Fibroblast of lung (primary cell): ENCODE measurements around the gene HOXB7. TPM values are rescaled to one million over a fixed set of nuclear protein-coding genes. Genes with fewer than 3 reads are reported as not detected.

ENCODE experiments used
- DNase-seq, 2 donors: peaks; one replicate each; pipeline versions ENCODE4 v3.0.0 to v3.0.0-alpha.2; 2010; ENCODE audit warnings: low read depth in 2 of 2
- H2AFZ ChIP-seq: 2 replicates; pipeline ENCODE4 v1.5.1; 2012; ENCODE audit warnings: low read length, control low read depth, inconsistent platforms
- H3K27ac ChIP-seq: 2 replicates; pipeline ENCODE4 v1.5.1; 2011; ENCODE audit warnings: low read length, control low read depth; ENCODE audit not compliant: insufficient read depth
- H3K27me3 ChIP-seq: 2 replicates; pipeline ENCODE4 v1.5.1; 2011; ENCODE audit warnings: mild to moderate bottlenecking, low read length; ENCODE audit not compliant: control insufficient read depth, insufficient read depth
- H3K36me3 ChIP-seq: 2 replicates; pipeline ENCODE4 v1.5.1; 2011; ENCODE audit warnings: low read length; ENCODE audit not compliant: control insufficient read depth, insufficient read depth
- H3K4me1 ChIP-seq: 2 replicates; pipeline ENCODE4 v1.5.1; 2011; ENCODE audit warnings: low read length; ENCODE audit not compliant: control insufficient read depth, insufficient read depth; ENCODE audit errors: extremely low read depth
- H3K4me2 ChIP-seq: 2 replicates; pipeline ENCODE4 v1.5.1; 2011; ENCODE audit warnings: low read length, control low read depth; ENCODE audit not compliant: insufficient read depth; ENCODE audit errors: extremely low read depth
- H3K4me3 ChIP-seq, 4 experiments: fragments of 200-600 bp in 1 of 4; sonication (generic) in 1 of 4; replicated peaks in 1 of 4; 2 replicates each; pipeline ENCODE4 v1.5.1; 2011 to 2016; ENCODE audit warnings: low read length in 4 of 4, low read depth in 3 of 4, mild to moderate bottlenecking in 3 of 4, control low read depth in 2 of 4, inconsistent platforms in 1 of 4, mixed read lengths in 1 of 4; ENCODE audit not compliant: insufficient read depth in 1 of 4; ENCODE audit errors: control extremely low read depth in 1 of 4
- H3K79me2 ChIP-seq: 2 replicates; pipeline ENCODE4 v1.5.1; 2012; ENCODE audit warnings: mild to moderate bottlenecking, low read length, inconsistent platforms; ENCODE audit not compliant: control insufficient read depth, insufficient read depth
- H3K9ac ChIP-seq: 2 replicates; pipeline ENCODE4 v1.5.1; 2011; ENCODE audit warnings: mild to moderate bottlenecking, low read length, control low read depth; ENCODE audit not compliant: insufficient read depth
- H3K9me3 ChIP-seq: 2 replicates; pipeline ENCODE4 v1.5.1; 2012; ENCODE audit warnings: low read depth, low read length; ENCODE audit not compliant: control insufficient read depth, insufficient read depth
- H4K20me1 ChIP-seq: 2 replicates; pipeline ENCODE4 v1.5.1; 2011; ENCODE audit warnings: low read length; ENCODE audit not compliant: control insufficient read depth, insufficient read depth; ENCODE audit errors: extremely low read depth
- EZH2 ChIP-seq: IDR thresholded peaks from 2 replicates; pipeline ENCODE4 v1.5.1; 2012; ENCODE audit warnings: low read length, control low read depth, mild to moderate bottlenecking; ENCODE audit errors: missing control alignments
- polyA plus RNA-seq, 2 donors: library from polyadenylated mRNA; depleted of rRNA in 1 of 2; stranded (reverse) in 1 of 2; unstranded in 1 of 2; fragments of >200 nt; gene quantifications; 2 replicates each; pipeline ENCODE4 v1.2.1, GENCODE V29; 2011 to 2012; ENCODE audit warnings: missing spikeins in 1 of 2
- total RNA-seq: library from RNA; depleted of rRNA; stranded (reverse); fragments of >200 nt; gene quantifications from 2 replicates; pipeline ENCODE4 v1.2.1, GENCODE V29; 2014
- TF ChIP-seq, protein P1 (sequence below), 2 donors: IDR thresholded peaks in 1 of 2; conservative IDR thresholded peaks in 1 of 2; 1 replicate in 1 of 2; 2 replicates in 1 of 2; pipeline ENCODE4 v1.5.1; 2011 to 2012; ENCODE audit warnings: low read length in 2 of 2, control low read depth in 1 of 2, inconsistent platforms in 1 of 2, low read depth in 1 of 2, mild to moderate bottlenecking in 1 of 2

HOXB7 gene
- total and polyA plus RNA-seq, 2 donors (not counting 1 experiment from before 2014, with no cell fraction given): 7.4 to 12.7 TPM

- peak; percentile 87 to 100 for DNase-seq
- TF ChIP-seq EZH2: no peak
- TF ChIP-seq, protein P1, sequence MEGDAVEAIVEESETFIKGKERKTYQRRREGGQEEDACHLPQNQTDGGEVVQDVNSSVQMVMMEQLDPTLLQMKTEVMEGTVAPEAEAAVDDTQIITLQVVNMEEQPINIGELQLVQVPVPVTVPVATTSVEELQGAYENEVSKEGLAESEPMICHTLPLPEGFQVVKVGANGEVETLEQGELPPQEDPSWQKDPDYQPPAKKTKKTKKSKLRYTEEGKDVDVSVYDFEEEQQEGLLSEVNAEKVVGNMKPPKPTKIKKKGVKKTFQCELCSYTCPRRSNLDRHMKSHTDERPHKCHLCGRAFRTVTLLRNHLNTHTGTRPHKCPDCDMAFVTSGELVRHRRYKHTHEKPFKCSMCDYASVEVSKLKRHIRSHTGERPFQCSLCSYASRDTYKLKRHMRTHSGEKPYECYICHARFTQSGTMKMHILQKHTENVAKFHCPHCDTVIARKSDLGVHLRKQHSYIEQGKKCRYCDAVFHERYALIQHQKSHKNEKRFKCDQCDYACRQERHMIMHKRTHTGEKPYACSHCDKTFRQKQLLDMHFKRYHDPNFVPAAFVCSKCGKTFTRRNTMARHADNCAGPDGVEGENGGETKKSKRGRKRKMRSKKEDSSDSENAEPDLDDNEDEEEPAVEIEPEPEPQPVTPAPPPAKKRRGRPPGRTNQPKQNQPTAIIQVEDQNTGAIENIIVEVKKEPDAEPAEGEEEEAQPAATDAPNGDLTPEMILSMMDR (conservative IDR thresholded peaks at IDR 0.05 in 1 of 2, IDR thresholded peaks at IDR 0.05 in 1 of 2; ENCODE audit: low read depth in 1 of 2, low read length in 2 of 2): peak; percentile 79 to 90
- Histone ChIP-seq H3K27me3 (no peaks in the 10 kb centered on the region), H3K79me2 (peaks cover 97% of the 10 kb centered on the region), H3K4me3 (peak overlapping the region; percentile 83 to 98 (median 92)), H3K36me3 (peaks cover 4% of the 10 kb centered on the region), H4K20me1 (no peaks in the 10 kb centered on the region), H3K9ac (peak overlapping the region; percentile 32), H2AFZ (no peak overlapping the region), H3K4me1 (peaks cover 4% of the 10 kb centered on the region), H3K4me2 (peak overlapping the region; percentile 95), H3K9me3 (no peaks in the 10 kb centered on the region), H3K27ac (peak overlapping the region; percentile 98)
Observed at GRCh38 chr17:48593840-48594537, 16.8 kb downstream of the HOXB7 start.

DNA sequence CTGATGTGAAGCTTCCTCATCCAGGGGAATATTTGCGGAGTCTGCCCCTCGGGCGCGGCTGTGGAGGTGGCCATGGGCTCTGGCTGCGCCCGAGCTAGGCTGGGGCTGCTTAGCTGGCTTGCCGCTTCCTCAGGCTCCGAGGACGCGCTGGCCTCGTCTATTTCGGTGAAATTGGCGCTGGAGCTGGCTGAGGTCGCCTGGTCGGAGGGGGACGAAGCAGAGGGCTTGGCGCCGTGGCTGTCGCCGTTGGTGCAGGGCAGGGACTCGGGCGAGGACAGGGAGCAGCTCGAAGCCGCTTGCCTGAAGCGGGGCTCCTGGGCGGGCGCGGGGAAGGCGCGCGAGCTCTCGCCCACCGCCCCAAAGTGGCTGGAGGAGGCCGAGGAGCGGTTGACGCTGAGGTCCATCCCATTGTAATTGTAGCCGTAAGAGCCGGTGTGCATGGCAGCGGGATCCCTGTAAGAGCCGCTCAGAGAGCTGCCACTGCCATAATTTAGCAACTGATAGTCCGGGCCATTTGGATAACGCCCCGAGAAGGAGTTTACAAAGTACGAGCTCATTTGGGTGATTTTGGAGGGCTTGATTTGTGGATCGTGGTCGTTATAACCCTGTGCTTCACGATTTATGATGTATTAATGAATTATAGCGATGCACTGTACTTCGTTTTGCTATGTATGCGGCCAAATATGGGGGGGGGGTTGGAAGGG, 17.5 kb downstream of the HOXB7 start, which contains the start of gene HOXB5:
HOXB5 (minus strand) TSS at position 654 of the 704 bp plus-strand sequence; CDS start at position 557, 97 bp downstream.
- Histone ChIP-seq H3K9ac (peak within 1 kb of the TSS; percentile 94), H3K4me1 (peaks cover 2% of the 10 kb centered on the region), H3K9me3 (no peaks in the 10 kb centered on the region), H2AFZ (no peak within 1 kb of the TSS), H3K79me2 (peaks cover 97% of the 10 kb centered on the region), H3K4me3 (peak within 1 kb of the TSS; percentile 83 to 98 (median 92)), H3K27ac (peak within 1 kb of the TSS; percentile 98), H3K27me3 (no peaks in the 10 kb centered on the region), H4K20me1 (no peaks in the 10 kb centered on the region), H3K36me3 (peaks cover 4% of the 10 kb centered on the region), H3K4me2 (peak within 1 kb of the TSS; percentile 95)
- DNase-seq: peak in 1 of 2 donors; percentile 54
- TF ChIP-seq, protein P1 (conservative IDR thresholded peaks at IDR 0.05 in 1 of 2, IDR thresholded peaks at IDR 0.05 in 1 of 2; ENCODE audit: low read depth in 1 of 2, low read length in 2 of 2): no peak
- no peak for TF ChIP-seq EZH2

- H3K9me3 ChIP-seq: no peaks in the 10 kb centered on the region
- no peak overlapping the region for H2AFZ ChIP-seq
- no peaks in the 10 kb centered on the region for H3K27me3 ChIP-seq
- peak in 1 of 2 donors; percentile 35 for DNase-seq
- H4K20me1 ChIP-seq: no peaks in the 10 kb centered on the region
- H3K9ac ChIP-seq: peak overlapping the region; percentile 94
- H3K4me3 ChIP-seq: peak overlapping the region; percentile 83 to 98 (median 92)
- H3K36me3 ChIP-seq: peaks cover 4% of the 10 kb centered on the region
- TF ChIP-seq, protein P1 (conservative IDR thresholded peaks at IDR 0.05 in 1 of 2, IDR thresholded peaks at IDR 0.05 in 1 of 2; ENCODE audit: low read depth in 1 of 2, low read length in 2 of 2): no peak
- no peak for TF ChIP-seq EZH2
- peak overlapping the region; percentile 98 for H3K27ac ChIP-seq
- H3K4me2 ChIP-seq: peak overlapping the region; percentile 81
- H3K79me2 ChIP-seq: peaks cover 97% of the 10 kb centered on the region
- peaks cover 2% of the 10 kb centered on the region for H3K4me1 ChIP-seq
Observed at GRCh38 chr17:48592577-48592976, 18.2 kb downstream of the HOXB7 start.
